C1 segment of cervical spinal cord (tissue), 14 donors: ENCODE results near the gene SAPCD1.

Source experiments
- DNase-seq, 14 donors: peaks; one replicate each; lab custom pipeline; 2025; lab: John Stamatoyannopoulos, UW

The SAPCD1 gene

GRCh38 chr6:31762356-31762755 is at the start of gene SAPCD1:
Gene SAPCD1, plus strand, starts transcription at chr6:31762656. Its CDS starts 399 bp downstream, at chr6:31763055.
- DNase-seq: no peak

- DNase-seq: no peak
Observed at GRCh38 chr6:31713465-31713864, 49.0 kb upstream of the SAPCD1 start.

- no peak for DNase-seq
Observed at GRCh38 chr6:31713991-31714684, 48.3 kb upstream of the SAPCD1 start.

GRCh38 chr6:31715022-31715958 is 47.2 kb upstream of the SAPCD1 start, which contains the start of gene LY6G6D:
Gene LY6G6D, plus strand, starts transcription at chr6:31715348. Its CDS starts 8 bp downstream, at chr6:31715356.
- no peak for DNase-seq

GRCh38 chr6:31717499-31718222 is 44.8 kb upstream of the SAPCD1 start:
- DNase-seq: no peak

DNA sequence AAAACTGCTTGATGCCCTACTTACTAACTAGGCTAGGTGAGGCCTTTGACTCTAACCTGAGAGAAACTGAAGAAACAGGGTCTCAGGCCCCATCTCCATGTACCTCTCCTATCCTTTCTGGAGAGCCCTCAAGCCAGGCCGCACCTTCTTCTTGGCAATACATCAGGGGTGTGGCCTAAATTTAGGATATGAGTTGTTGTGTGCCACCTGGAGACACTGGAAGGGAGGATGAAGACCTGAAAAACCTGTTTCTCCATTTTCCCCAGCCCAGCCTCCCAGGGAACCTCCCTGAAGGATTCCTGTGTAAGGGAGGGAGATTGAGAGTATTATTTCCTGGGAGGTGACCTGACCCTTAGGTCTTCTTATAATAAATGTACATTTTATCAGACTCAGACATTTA is 44.2 kb upstream of the SAPCD1 start:
- DNase-seq: no peak

GRCh38 chr6:31719001-31719400 is 43.5 kb upstream of the SAPCD1 start:
- DNase-seq: no peak

GRCh38 chr6:31720196-31720770 is 42.2 kb upstream of the SAPCD1 start:
- no peak for DNase-seq

DNA sequence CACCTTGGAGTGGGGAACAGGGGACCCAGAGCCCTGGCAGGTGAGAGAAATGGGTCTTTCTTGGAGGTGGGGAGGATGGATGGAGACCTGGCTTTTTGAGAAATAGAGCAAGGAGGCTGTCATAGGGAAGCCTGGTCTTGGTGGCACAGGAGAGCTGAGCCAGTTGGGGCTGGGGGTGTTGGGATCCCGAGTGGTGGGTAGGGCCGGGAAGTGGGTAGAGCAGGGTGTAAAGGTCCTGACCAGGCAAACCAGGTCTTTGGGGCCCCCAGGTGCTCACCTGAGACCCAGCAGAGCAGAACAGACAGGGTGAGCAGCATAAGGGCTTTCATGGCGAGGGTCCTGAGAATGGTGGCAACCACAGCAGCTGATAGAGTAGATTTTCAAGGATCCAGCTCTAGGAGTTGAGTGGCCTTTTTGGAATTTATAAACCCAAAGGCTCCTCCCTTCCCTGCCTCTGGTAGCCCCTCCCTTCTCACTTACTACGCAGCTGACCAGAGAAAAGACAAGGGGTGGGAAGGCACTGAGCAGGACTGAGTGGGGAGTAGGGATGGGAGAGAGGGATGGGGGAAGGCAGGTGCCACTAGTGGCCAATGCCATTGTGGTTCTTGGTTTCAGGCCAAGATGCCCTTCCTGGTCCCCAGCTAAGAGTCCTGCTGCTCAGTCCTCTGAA is 41.0 kb upstream of the SAPCD1 start, which contains the start of gene LY6G6C:
TSS of gene LY6G6C (minus strand) at position 396 of the 670 bp plus-strand sequence. CDS start at position 329, 67 bp downstream.
- no peak for DNase-seq

GRCh38 chr6:31722173-31722572 is 40.3 kb upstream of the SAPCD1 start:
- no peak for DNase-seq

GRCh38 chr6:31723245-31723979 is 39.0 kb upstream of the SAPCD1 start, which contains the start of gene MPIG6B:
Gene MPIG6B, plus strand, starts transcription at chr6:31723373. Its CDS starts 11 bp downstream, at chr6:31723384.
- DNase-seq: no peak

- DNase-seq: no peak
Observed at GRCh38 chr6:31723980-31724691, 38.3 kb upstream of the SAPCD1 start.

DNA sequence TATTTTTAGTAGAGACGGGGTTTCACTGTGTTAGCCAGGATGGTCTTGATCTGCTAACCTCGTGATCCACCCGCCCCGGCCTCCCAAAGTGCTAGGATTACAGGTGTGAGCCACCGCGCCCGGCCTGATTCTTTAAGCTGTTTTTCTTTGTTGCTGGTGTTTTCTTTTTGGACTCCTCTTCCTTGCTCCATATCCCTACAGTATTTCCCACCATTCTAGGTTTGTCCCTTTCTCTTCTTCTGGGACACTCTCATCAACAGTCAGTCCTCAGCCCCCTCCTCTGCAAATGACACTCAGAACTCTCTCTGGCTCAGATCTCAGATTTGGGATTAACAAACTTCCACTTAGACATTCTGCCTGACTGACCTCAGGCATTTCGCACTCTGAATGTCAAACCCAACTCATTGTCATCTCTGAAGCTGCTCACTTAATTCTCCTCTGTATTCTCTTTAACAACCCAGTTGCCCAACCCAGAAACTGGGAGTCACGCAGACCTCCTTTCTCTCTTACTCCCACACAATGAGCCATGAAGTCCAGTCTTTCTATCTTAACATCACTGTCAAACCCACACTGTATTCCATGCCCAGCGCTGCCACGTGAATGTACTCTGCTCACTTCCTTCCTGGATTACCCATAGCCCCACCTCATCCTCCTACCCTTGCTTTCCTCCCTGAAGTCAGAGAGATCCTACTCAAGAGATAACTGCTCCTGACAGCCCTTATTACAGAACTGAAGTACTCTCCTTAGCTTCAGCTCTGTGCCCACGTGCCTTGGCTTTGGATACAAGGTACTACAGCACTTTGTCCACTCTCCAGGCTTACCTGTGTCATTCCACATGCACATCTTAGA is 36.7 kb upstream of the SAPCD1 start:
- DNase-seq: peak in 1 of 14 donors; percentile 15

- peak in 5 of 14 donors; percentile 15 to 49 (median 24) for DNase-seq
Observed at GRCh38 chr6:31727034-31727716, 35.3 kb upstream of the SAPCD1 start.

DNA sequence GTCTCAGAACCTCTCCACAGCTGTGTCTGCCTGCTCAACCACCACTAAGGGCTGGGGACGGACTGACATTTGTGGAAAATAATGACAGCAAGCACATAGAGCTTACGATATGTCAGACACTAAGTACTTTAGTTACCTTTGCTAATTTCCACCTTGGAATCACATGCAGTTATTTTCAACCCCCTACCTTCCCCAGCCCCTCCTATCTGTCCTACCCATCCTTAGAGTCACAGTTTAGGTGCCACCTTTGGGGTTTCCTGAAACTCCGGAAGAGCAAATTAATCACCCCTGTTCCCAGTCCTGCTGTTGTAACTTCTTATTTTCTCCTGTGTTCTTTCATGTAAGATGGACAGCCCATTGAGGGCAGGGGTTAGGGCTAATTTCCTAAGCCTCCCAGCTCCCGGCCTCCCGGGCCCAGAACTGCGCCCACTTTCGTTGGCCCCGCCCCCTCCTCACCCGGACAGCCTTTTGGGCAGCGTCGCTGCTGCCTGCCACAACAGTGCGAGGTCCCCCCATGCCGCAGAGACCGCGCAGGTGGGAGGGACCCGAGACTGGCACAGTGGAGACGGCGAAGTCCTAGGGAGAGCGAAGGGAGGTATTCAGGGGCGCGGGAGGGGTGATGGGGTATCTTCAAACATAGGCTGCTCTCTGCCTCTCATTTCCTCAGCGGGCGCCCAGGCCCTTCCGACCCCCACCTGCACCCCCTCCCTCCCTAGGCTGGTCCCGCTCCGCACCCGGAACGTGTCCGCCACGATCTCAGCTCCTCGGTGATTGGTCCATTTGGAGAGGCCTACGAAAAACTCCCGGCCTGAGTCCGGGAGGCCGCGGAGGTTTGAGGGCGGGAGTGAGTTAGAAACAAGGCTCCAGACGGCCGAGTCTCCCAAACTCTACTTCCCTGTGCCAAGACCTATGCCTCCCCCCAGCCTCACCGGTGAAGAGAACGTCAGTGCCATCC is 34.5 kb upstream of the SAPCD1 start:
- DNase-seq: no peak

DNA sequence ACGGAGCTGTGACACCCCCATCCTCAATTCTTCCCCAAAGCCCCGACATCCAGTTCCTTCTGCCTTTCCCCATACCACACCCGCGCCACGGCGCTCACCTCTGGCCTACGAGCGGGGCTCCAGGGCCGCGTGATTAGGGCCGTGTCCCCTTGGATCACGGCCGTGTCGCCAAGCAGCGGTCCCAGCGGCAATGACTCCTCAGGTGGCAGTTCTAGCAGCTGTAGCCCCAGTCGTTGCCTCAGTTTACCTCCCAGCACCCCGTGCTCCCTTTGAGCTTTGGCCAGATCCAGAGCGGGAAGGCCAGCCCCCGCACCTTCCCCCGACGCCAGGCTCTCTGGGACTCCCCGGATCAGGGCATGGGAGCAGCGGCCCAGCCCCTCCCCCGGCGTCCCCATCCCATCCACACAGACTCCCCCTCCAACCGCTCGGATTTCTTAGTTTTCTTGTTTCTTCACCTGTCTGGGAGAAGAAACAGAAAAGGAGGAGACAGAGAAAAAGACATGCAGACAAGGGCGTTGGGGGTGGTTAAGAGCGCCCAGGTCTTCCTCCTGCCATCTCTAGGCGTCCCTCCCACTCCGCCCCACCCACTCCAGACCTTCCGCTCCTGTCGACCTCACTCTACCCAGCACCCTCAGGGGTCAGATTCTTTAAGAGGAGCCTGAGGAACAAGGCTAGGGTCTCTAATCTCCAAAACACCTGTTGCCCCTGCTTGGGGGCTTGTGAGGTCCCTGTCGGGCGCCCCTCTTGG is 33.5 kb upstream of the SAPCD1 start, which contains the start of gene DDAH2:
TSS of gene DDAH2 (minus strand) at position 533 of the 748 bp plus-strand sequence. CDS start at position 395, 138 bp downstream.
- DNase-seq: peak in 3 of 14 donors; percentile 10 to 71 (median 46)
